HUES6 (cell line): Measurements from ENCODE around the gene HES2.
"Not testable (repeated sequence)": the region's sequence is repeated elsewhere in the genome, so short reads cannot be mapped to it uniquely, and the experiment has no call there.

ENCODE experiments used
- H3K27ac ChIP-seq: 2 replicates; pipeline ENCODE4 v1.7.0; 2013; ENCODE audit warnings: low read depth, mild to moderate bottlenecking, low read length, inconsistent platforms
- H3K27me3 ChIP-seq: 2 replicates; pipeline ENCODE4 v1.6.1; 2013; ENCODE audit warnings: low read length; ENCODE audit not compliant: control insufficient read depth, insufficient read depth
- H3K36me3 ChIP-seq: 2 replicates; pipeline ENCODE4 v1.6.1; 2013; ENCODE audit warnings: low read length; ENCODE audit not compliant: control insufficient read depth, insufficient read depth
- H3K4me1 ChIP-seq: 2 replicates; pipeline ENCODE4 v1.6.1; 2013; ENCODE audit warnings: low read length; ENCODE audit not compliant: control insufficient read depth, insufficient read depth
- H3K4me3 ChIP-seq: 2 replicates; pipeline ENCODE4 v1.5.1; 2013; ENCODE audit warnings: low read depth, low read length
- H3K9ac ChIP-seq: one replicate; pipeline ENCODE4 v1.6.1; 2013; ENCODE audit warnings: mild to moderate bottlenecking, low read length
- H3K9me3 ChIP-seq: 2 replicates; pipeline ENCODE4 v1.6.1; 2013; ENCODE audit warnings: low read depth, low read length; ENCODE audit not compliant: control insufficient read depth, insufficient read depth

Gene HES2

GRCh38 chr1:6378096-6378746 lies 41.5 kb downstream of the HES2 start:
- Histone ChIP-seq H3K27ac (no peak overlapping the region), H3K9ac (no peak overlapping the region), H3K27me3 (no peaks in the 10 kb centered on the region), H3K4me1 (peaks cover 4% of the 10 kb centered on the region; the same call in 1 of the 2 replicates), H3K9me3 (peaks cover 5% of the 10 kb centered on the region; the same call in 1 of the 2 replicates), H3K36me3 (no peaks in the 10 kb centered on the region), H3K4me3 (no peak overlapping the region)

GRCh38 chr1:6373961-6374720 lies 45.6 kb downstream of the HES2 start:
- Histone ChIP-seq H3K27me3 (no peaks in the 10 kb centered on the region), H3K36me3 (no peaks in the 10 kb centered on the region), H3K4me3 (no peak overlapping the region), H3K4me1 (peaks cover 4% of the 10 kb centered on the region; the same call in 1 of the 2 replicates), H3K9ac (no peak overlapping the region), H3K27ac (no peak overlapping the region), H3K9me3 (no peaks in the 10 kb centered on the region)

- H3K4me1 ChIP-seq, H3K4me3 ChIP-seq, H3K27ac ChIP-seq, H3K36me3 ChIP-seq, H3K9ac ChIP-seq, H3K27me3 ChIP-seq, H3K9me3 ChIP-seq: not testable (repeated sequence)
Measured at GRCh38 chr1:6372236-6372635, 47.5 kb downstream of the HES2 start.

- peaks cover 5% of the 10 kb centered on the region; the same call in 1 of the 2 replicates for H3K4me1 ChIP-seq
- H3K27ac ChIP-seq, result no peak overlapping the region
- H3K27me3 ChIP-seq, result no peaks in the 10 kb centered on the region
- H3K4me3 ChIP-seq, result no peak overlapping the region
- peaks cover 5% of the 10 kb centered on the region; the same call in 1 of the 2 replicates for H3K36me3 ChIP-seq
- H3K9me3 ChIP-seq, result no peaks in the 10 kb centered on the region
- no peak overlapping the region for H3K9ac ChIP-seq
Measured at GRCh38 chr1:6370006-6370405, 49.7 kb downstream of the HES2 start.

- Histone ChIP-seq H3K4me3 (no peak overlapping the region), H3K4me1 (peaks cover 5% of the 10 kb centered on the region; the same call in 1 of the 2 replicates), H3K27me3 (no peaks in the 10 kb centered on the region), H3K36me3 (peaks cover 5% of the 10 kb centered on the region; the same call in 1 of the 2 replicates), H3K9ac (no peak overlapping the region), H3K9me3 (no peaks in the 10 kb centered on the region), H3K27ac (no peak overlapping the region)
Measured at GRCh38 chr1:6367381-6368012, 52.2 kb downstream of the HES2 start.

GRCh38 chr1:6365047-6365446 lies 54.7 kb downstream of the HES2 start:
- H3K27ac ChIP-seq, result no peak overlapping the region
- no peaks in the 10 kb centered on the region for H3K9me3 ChIP-seq
- H3K36me3 ChIP-seq, result peaks cover 5% of the 10 kb centered on the region; the same call in 1 of the 2 replicates
- no peaks in the 10 kb centered on the region for H3K27me3 ChIP-seq
- peaks cover 24% of the 10 kb centered on the region for H3K4me1 ChIP-seq
- H3K4me3 ChIP-seq, result no peak overlapping the region
- no peak overlapping the region for H3K9ac ChIP-seq

- not testable (repeated sequence) for H3K27me3 ChIP-seq, H3K9me3 ChIP-seq, H3K36me3 ChIP-seq, H3K9ac ChIP-seq, H3K4me3 ChIP-seq, H3K27ac ChIP-seq
- peaks cover 35% of the 10 kb centered on the region for H3K4me1 ChIP-seq
Measured at GRCh38 chr1:6363085-6363884, 56.4 kb downstream of the HES2 start.
